GM12878 (cell line): Measurements from ENCODE around the gene TM7SF2. TPM values are rescaled to one million over a fixed set of nuclear protein-coding genes. Genes with fewer than 3 reads are reported as not detected.

Experiments
- ATAC-seq: fragments of 200-7000 bp; cut with Tn5 transposase; 3 replicates; pipeline ENCODE4 v1.9.1; 2020; ENCODE audit warnings: mild to moderate bottlenecking, moderate library complexity
- BruUV-seq: library from RNA; stranded (reverse); fragments of 400-500 nt; replicated peaks from 2 replicates; lab custom pipeline; 2021; lab: Mats Ljungman, UMichigan
- CTCF ChIA-PET: fragments of 300-600 bp; sonication (Branson Sonifier 250); formaldehyde crosslinking; extraction: SDS; loops from one replicate; lab custom pipeline; 2021; ENCODE audit warnings: inconsistent platforms; lab: Yijun Ruan, JAX
- POLR2A ChIA-PET: fragments of 350-600 bp; formaldehyde crosslinking; extraction: SDS; loops from one replicate; lab custom pipeline; 2021; ENCODE audit warnings: inconsistent platforms; lab: Charles Lee
- RAD21 ChIA-PET: fragments of 300-600 bp; sonication (Branson Sonifier 250); formaldehyde crosslinking; loops from one replicate; lab custom pipeline; 2023; ENCODE audit warnings: antibody characterized with exemption; ENCODE audit not compliant: unreplicated experiment; lab: Charles Lee
- SMC1A ChIA-PET: fragments of 300-600 bp; sonication (Branson Sonifier 250); formaldehyde crosslinking; loops from one replicate; lab custom pipeline; 2023; ENCODE audit not compliant: unreplicated experiment, uncharacterized antibody; lab: Charles Lee
- DNase-seq: peaks from one replicate; pipeline ENCODE4 v3.0.0-alpha.2; 2011; ENCODE audit warnings: low read depth, low spot score
- FAIRE-seq: peaks from 3 replicates; lab custom pipeline; 2011; peaks lifted over from hg19 to GRCh38; lab: Jason Lieb, UNC
- H2AFZ ChIP-seq: 2 replicates; pipeline ENCODE4 v1.6.0; 2011; ENCODE audit warnings: low read depth, low read length, control low read depth; ENCODE audit not compliant: control insufficient read depth
- H3K27ac ChIP-seq: 2 replicates; pipeline ENCODE4 v1.5.1; 2011; ENCODE audit warnings: control low read depth; ENCODE audit not compliant: control insufficient read depth, insufficient read depth
- H3K27me3 ChIP-seq, 2 experiments: replicated peaks in 1 of 2; 2 replicates each; pipeline versions ENCODE4 v1.6.0 to v1.6.1; 2011; ENCODE audit warnings: low read length in 1 of 2; ENCODE audit not compliant: control insufficient read depth in 2 of 2, insufficient read depth in 2 of 2
- H3K36me3 ChIP-seq, 2 experiments: 2 replicates each; pipeline ENCODE4 v1.5.1; 2011; ENCODE audit warnings: low read length in 1 of 2; ENCODE audit not compliant: control insufficient read depth in 2 of 2, insufficient read depth in 2 of 2
- H3K4me1 ChIP-seq: 2 replicates; pipeline ENCODE4 v1.6.1; 2011; ENCODE audit warnings: mild to moderate bottlenecking, low read length, moderate library complexity, mixed read lengths; ENCODE audit not compliant: control insufficient read depth, insufficient read depth
- H3K4me2 ChIP-seq: 2 replicates; pipeline ENCODE4 v1.6.0; 2011; ENCODE audit warnings: control low read depth; ENCODE audit not compliant: control insufficient read depth, insufficient read depth
- H3K4me3 ChIP-seq: fragments of 200-600 bp; sonication (generic); 2 replicates; pipeline ENCODE4 v1.5.1; 2016
- H3K79me2 ChIP-seq: 2 replicates; pipeline ENCODE4 v1.6.0; 2011; ENCODE audit warnings: low read length; ENCODE audit not compliant: control insufficient read depth, insufficient read depth
- H3K9ac ChIP-seq: 2 replicates; pipeline ENCODE4 v1.8.0; 2011; ENCODE audit warnings: low read length, control low read depth, mixed read lengths; ENCODE audit not compliant: control insufficient read depth, insufficient read depth
- H3K9me3 ChIP-seq: replicated peaks from 3 replicates; pipeline ENCODE4 v1.5.1; 2011; ENCODE audit warnings: mild to moderate bottlenecking, low read length; ENCODE audit not compliant: control insufficient read depth, insufficient read depth
- H4K20me1 ChIP-seq: 2 replicates; pipeline ENCODE4 v1.6.0; 2011; ENCODE audit not compliant: control insufficient read depth, insufficient read depth
- CREM ChIP-seq: IDR thresholded peaks from 2 replicates; pipeline ENCODE4 v1.6.1; 2014; ENCODE audit warnings: antibody characterized with exemption, low read depth
- HDAC6 ChIP-seq: fragments of 200-600 bp; sonication (generic); IDR thresholded peaks from one replicate; pipeline ENCODE4 v1.8.0; 2017; ENCODE audit warnings: antibody characterized with exemption; ENCODE audit not compliant: unreplicated experiment
- JUNB ChIP-seq: IDR thresholded peaks from 2 replicates; pipeline ENCODE4 v1.6.1; 2016; ENCODE audit warnings: antibody characterized with exemption, mild to moderate bottlenecking
- NFIC ChIP-seq: IDR thresholded peaks from 2 replicates; pipeline ENCODE4 v1.6.1; 2012; ENCODE audit warnings: low read depth, mild to moderate bottlenecking, inconsistent platforms, low read length, moderate library complexity
- RAD21 ChIP-seq: IDR thresholded peaks from 2 replicates; pipeline ENCODE4 v1.6.1; 2011; ENCODE audit warnings: mild to moderate bottlenecking, low read depth, low read length, moderate library complexity; ENCODE audit not compliant: insufficient read depth
- SMAD1 ChIP-seq: fragments of 450-650 bp; IDR thresholded peaks from 2 replicates; pipeline ENCODE4 v1.6.1; 2018; ENCODE audit warnings: mild to moderate bottlenecking, low read depth; ENCODE audit not compliant: partially characterized antibody
- SREBF2 ChIP-seq: IDR thresholded peaks from 2 replicates; pipeline ENCODE4 v1.6.1; 2012; ENCODE audit warnings: mild to moderate bottlenecking, low read length
- WGBS: methylation state at CpG from one replicate; pipeline ENCODE4 v1.1.6; 2016; ENCODE audit warnings: low lambda C conversion rate; ENCODE audit not compliant: insufficient replicate concordance, insufficient coverage; ENCODE audit errors: missing lambda C conversion rate; 5-methylcytosine and 5-hydroxymethylcytosine counted together
- in situ Hi-C: fragments of 300-500 bp; cut with MboI; formaldehyde crosslinking; loops from 9 replicates; pipeline ENCODE4 v1.14.3; 2018; ENCODE audit warnings: mixed read lengths
- intact Hi-C: fragments of 100-400 bp; cut with micrococcal nuclease; formaldehyde crosslinking; loops from one replicate; pipeline ENCODE4 v1.14.2; 2022; ENCODE audit not compliant: unreplicated experiment
- polyA plus RNA-seq, 11 experiments: library from polyadenylated mRNA; depleted of rRNA in 4 of 11; unstranded in 6 of 11; stranded (reverse) in 5 of 11; fragments of >200 nt; fragmentation: Nextera tagmentation in 4 of 11; fragmentation: Illumina TruSeq in 1 of 11; extraction: Ambion mirVana in 4 of 11; extraction: Trizol in 1 of 11; gene quantifications; 1 replicate in 1 of 11; 2 replicates in 10 of 11; pipeline versions ENCODE4 v1.2.1 to v1.2.3, GENCODE V29; 2011 to 2016; ENCODE audit warnings: inconsistent platforms in 2 of 11, missing spikeins in 2 of 11, low read depth in 1 of 11
- total RNA-seq, 4 experiments: library from RNA; depleted of rRNA in 3 of 4; stranded (reverse); fragments of >200 nt in 3 of 4; fragmentation: Illumina TruSeq in 1 of 4; extraction: Trizol in 1 of 4; gene quantifications; 2 replicates each; pipeline versions ENCODE4 v1.2.1 to v1.2.3, GENCODE V29; 2013 to 2021
- TF ChIP-seq, protein P1 (sequence below): fragments of 450-650 bp; formaldehyde crosslinking; IDR thresholded peaks from 2 replicates; pipeline ENCODE4 v1.5.0; 2022; ENCODE audit warnings: mild to moderate bottlenecking, missing genetic modification characterization
- TF ChIP-seq, protein P2 (sequence below): fragments of 450-650 bp; IDR thresholded peaks from 2 replicates; pipeline ENCODE4 v1.6.1; 2017; ENCODE audit warnings: borderline replicate concordance

Gene TM7SF2
- total and polyA plus RNA-seq, 10 of the 15 experiments (the other 5 are each of a cell fraction or from before 2014, with no cell fraction given) = 0.52 to 57.7 (median 20.7) TPM

- POLR2A ChIA-PET = no interaction called here
- CTCF ChIA-PET = interaction anchor here (0.6 kb wide), 1 partner anchor 59 kb away, joined by 3 read pairs; no protein-coding TSS in a partner anchor
- Histone ChIP-seq H2AFZ (no peak overlapping the region), H3K79me2 (peaks cover 21% of the 10 kb centered on the region), H3K4me2 (no peak overlapping the region), H4K20me1 (no peaks in the 10 kb centered on the region), H3K9me3 (no peaks in the 10 kb centered on the region), H3K36me3 (peaks cover 5 to 11% of the 10 kb centered on the region in 2 experiments), H3K27me3 (no peaks in the 10 kb centered on the region), H3K4me1 (peaks cover 6% of the 10 kb centered on the region), H3K27ac (no peak overlapping the region), H3K9ac (no peak overlapping the region), H3K4me3 (no peak overlapping the region)
- intact Hi-C loops = no loop called here
- no peak for FAIRE-seq
- no TSS peak for BruUV-seq
- no peak for ATAC-seq
- SMC1A ChIA-PET = no interaction called here
- WGBS = 95% methylated on average over 15 of the region's 15 CpGs
- in situ Hi-C loops = no loop called here
- TF ChIP-seq SREBF2 (no peak), JUNB (no peak), HDAC6 (no peak), RAD21 (no peak), CREM (no peak), SMAD1 (no peak), NFIC (no peak)
- TF ChIP-seq, protein P1, sequence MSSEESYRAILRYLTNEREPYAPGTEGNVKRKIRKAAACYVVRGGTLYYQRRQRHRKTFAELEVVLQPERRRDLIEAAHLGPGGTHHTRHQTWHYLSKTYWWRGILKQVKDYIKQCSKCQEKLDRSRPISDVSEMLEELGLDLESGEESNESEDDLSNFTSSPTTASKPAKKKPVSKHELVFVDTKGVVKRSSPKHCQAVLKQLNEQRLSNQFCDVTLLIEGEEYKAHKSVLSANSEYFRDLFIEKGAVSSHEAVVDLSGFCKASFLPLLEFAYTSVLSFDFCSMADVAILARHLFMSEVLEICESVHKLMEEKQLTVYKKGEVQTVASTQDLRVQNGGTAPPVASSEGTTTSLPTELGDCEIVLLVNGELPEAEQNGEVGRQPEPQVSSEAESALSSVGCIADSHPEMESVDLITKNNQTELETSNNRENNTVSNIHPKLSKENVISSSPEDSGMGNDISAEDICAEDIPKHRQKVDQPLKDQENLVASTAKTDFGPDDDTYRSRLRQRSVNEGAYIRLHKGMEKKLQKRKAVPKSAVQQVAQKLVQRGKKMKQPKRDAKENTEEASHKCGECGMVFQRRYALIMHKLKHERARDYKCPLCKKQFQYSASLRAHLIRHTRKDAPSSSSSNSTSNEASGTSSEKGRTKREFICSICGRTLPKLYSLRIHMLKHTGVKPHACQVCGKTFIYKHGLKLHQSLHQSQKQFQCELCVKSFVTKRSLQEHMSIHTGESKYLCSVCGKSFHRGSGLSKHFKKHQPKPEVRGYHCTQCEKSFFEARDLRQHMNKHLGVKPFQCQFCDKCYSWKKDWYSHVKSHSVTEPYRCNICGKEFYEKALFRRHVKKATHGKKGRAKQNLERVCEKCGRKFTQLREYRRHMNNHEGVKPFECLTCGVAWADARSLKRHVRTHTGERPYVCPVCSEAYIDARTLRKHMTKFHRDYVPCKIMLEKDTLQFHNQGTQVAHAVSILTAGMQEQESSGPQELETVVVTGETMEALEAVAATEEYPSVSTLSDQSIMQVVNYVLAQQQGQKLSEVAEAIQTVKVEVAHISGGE (CRISPR knock-in tag) = no peak
- TF ChIP-seq, protein P2, sequence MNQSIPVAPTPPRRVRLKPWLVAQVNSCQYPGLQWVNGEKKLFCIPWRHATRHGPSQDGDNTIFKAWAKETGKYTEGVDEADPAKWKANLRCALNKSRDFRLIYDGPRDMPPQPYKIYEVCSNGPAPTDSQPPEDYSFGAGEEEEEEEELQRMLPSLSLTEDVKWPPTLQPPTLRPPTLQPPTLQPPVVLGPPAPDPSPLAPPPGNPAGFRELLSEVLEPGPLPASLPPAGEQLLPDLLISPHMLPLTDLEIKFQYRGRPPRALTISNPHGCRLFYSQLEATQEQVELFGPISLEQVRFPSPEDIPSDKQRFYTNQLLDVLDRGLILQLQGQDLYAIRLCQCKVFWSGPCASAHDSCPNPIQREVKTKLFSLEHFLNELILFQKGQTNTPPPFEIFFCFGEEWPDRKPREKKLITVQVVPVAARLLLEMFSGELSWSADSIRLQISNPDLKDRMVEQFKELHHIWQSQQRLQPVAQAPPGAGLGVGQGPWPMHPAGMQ = no peak
- RAD21 ChIA-PET = no interaction called here
- no peak for DNase-seq
Measured at GRCh38 chr11:65087827-65088226, 23.8 kb upstream of the TM7SF2 start.
